HG03025 (cell line): Measurements from ENCODE around the gene MRPL2.
"Not testable (repeated sequence)": the region's sequence is repeated elsewhere in the genome, so short reads cannot be mapped to it uniquely, and the experiment has no call there.

Experiments
- ATAC-seq: cut with Tn5 transposase; IDR thresholded peaks from one replicate; pipeline ENCODE4 v1.9.1; 2021; ENCODE audit warnings: mild to moderate bottlenecking, moderate library complexity; ENCODE audit not compliant: unreplicated experiment, low FRiP score

MRPL2 gene

GRCh38 chr6:43082806-43083655 is 23.8 kb upstream of the MRPL2 start:
- no peak for ATAC-seq

- ATAC-seq, result not testable (repeated sequence)
Measured at GRCh38 chr6:43081922-43082321, 22.7 kb upstream of the MRPL2 start.

GRCh38 chr6:43081043-43081442 is 21.8 kb upstream of the MRPL2 start:
- no peak for ATAC-seq

- no peak for ATAC-seq
Measured at GRCh38 chr6:43078691-43079090, 19.5 kb upstream of the MRPL2 start.

GRCh38 chr6:43077981-43078511 is 18.8 kb upstream of the MRPL2 start:
- no peak for ATAC-seq

- ATAC-seq, result no peak
Measured at GRCh38 chr6:43077333-43077809, 18.1 kb upstream of the MRPL2 start.

- no peak for ATAC-seq
Measured at GRCh38 chr6:43076464-43077332, 17.5 kb upstream of the MRPL2 start.

- no peak for ATAC-seq
Measured at GRCh38 chr6:43075670-43076463, 16.6 kb upstream of the MRPL2 start, which contains the start of gene PTK7. Gene PTK7, plus strand, starts transcription at chr6:43076314. Its CDS starts 175 bp downstream, at chr6:43076489.

- no peak for ATAC-seq
Measured at GRCh38 chr6:43074847-43075669, 15.8 kb upstream of the MRPL2 start.

- ATAC-seq, result no peak
Measured at GRCh38 chr6:43070028-43070632, 10.9 kb upstream of the MRPL2 start.

GRCh38 chr6:43062818-43063217 is 3.6 kb upstream of the MRPL2 start:
- no peak for ATAC-seq

- no peak for ATAC-seq
Measured at GRCh38 chr6:43061861-43062260, 2.6 kb upstream of the MRPL2 start.

GRCh38 chr6:43060755-43061633 is 1.8 kb upstream of the MRPL2 start:
- ATAC-seq, result no peak

GRCh38 chr6:43060034-43060754 is 960 bp upstream of the MRPL2 start:
- ATAC-seq, result no peak

- ATAC-seq, result no peak
Measured at GRCh38 chr6:43058531-43058930, 703 bp downstream of the MRPL2 start.

GRCh38 chr6:43055966-43056365 is 3.3 kb downstream of the MRPL2 start:
- ATAC-seq, result no peak

GRCh38 chr6:43054206-43054943 is 4.9 kb downstream of the MRPL2 start:
- no peak for ATAC-seq
